Islet of Langerhans (tissue), 1 donor: ENCODE data around the gene NQO2.
"Not testable (repeated sequence)": the region's sequence is repeated elsewhere in the genome, so short reads cannot be mapped to it uniquely, and the experiment has no call there.

Source experiments
- FAIRE-seq: peaks from one replicate; lab custom pipeline; 2011; peaks lifted over from hg19 to GRCh38; lab: Jason Lieb, UNC

The NQO2 gene

DNA sequence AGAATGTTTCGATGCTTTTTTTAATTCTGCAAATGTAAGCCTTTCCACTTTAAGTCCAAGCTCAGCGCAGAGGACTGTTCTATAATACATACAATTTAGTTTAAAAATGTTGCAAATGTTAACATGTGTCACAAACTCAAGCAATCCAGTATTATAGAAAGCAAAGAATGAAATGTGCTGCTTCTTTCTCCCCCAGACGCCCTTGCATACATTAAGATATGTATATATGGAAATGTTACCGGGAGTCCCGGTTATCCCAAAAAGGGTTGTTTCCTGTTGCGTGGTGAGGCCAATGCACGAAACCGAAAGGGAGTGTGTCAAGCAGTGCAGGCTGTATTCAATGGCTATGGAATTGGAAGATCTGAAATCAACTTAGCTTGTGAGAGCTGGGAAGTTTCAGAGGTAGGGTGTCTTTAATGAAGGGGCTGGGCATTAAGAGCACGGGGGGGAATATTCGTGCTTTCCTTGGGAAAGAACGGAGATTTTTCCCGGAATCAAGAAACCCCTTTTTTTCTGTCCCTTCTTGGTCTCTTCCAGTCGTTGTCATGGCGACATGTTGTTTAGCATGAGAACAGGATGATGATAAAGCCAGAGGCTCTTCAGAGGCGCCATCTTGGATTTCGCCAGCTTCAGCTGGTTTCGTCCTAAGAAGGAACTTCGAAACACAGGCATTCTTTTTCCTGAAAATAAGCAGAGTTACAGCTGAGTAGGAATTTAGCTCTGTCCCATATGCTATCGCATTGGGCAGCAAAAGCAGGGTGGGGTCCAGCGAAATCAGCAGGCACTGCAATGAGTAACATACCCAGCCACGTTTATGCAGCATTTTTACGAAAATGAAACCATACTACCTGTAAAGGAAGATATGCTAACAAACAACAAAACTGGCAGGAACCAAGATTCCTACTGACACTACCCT is 10.1 kb upstream of the NQO2 start:
- FAIRE-seq = peak; percentile 90

DNA sequence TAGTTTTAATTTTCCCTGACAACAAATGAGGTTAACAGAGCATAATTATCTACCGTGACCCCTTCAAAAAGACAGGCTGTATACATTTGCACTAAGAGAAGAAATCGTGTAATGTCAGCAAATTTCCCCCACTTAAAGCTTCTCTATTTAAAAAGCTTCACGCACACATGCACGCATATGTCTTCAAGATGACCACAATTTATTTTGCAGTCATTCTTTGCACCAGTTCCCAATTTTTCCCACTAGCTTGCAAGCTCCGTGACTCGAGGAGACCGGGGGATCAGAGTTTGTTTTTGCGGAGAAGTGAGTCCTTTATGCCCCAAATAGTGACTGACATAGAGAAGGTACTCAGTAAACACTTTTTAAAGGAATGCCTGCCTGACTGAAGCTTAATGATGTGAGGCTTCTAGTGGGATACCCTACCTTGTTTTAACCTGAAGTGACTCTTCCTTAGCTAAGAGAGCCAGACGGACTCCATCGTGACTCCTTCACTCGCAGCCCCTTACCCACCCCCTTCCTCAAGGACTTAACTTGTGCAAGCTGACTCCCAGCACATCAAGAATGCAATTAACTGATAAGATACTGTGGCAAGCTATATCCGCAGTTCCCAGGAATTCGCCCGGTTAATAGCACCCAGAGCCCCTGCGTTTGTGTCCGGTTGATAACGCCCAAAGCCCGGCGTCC is 9.3 kb upstream of the NQO2 start:
- FAIRE-seq = no peak

- no peak for FAIRE-seq
Measured at GRCh38 chr6:2990932-2991506, 8.7 kb upstream of the NQO2 start.

DNA sequence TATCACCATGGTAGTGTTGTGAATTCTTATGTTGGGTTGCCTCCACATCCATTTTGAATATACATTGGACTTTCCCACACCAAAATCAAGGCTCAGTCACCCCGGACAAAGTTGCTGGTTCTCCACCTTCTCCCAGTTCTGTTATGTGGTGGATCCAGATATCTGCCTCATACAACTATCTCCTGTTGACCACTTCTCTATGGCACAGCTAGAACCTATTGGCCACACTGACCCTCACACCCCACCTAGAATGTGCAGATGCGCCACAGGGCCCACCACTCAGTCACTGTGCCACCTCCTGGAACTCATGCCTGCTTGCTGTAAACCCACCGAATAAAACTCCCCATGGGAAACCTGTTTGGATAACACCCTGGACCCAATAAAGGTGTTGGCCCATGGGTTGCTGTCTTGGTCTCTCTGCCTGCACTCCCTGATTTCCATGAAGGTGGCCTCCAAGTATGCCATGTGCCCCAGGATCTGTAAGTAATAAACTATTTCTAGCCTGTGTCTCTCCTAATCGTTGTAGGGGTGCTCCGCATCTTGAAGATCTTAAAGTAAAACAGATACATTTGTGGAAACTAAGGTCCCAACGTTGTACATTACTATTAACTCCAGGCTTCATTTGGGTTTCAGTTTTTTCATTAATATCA is 7.2 kb upstream of the NQO2 start:
- FAIRE-seq = no peak

DNA sequence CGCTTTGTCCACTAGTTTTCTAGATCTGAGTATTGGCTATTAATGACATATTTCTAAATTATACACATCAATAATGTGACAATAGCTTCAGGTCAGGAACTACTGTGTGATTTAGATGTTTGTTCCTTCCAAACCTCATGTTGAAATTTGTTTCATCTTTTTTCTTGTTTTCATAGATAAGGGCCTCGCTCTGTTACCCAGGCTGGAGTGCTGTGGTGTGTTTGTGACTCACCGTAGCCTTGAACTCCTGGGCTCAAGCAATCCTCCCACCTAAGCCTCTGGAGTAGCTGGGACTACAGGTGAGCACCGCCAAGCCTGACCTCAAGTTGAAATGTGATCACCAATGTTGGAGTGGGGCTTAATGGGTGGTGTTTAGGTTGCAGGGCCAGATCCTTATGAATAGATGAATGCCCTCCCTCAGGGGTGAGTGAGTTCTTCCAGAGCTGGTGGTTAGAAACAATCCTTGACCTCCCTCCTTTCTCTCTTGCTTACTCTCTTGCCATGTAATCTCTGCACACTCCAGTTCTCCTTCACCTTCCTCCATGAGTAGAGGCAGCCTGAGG is 5.9 kb upstream of the NQO2 start:
- FAIRE-seq = no peak

- peak; percentile 97 for FAIRE-seq
Measured at GRCh38 chr6:2998249-2998997, 1.3 kb upstream of the NQO2 start.

DNA sequence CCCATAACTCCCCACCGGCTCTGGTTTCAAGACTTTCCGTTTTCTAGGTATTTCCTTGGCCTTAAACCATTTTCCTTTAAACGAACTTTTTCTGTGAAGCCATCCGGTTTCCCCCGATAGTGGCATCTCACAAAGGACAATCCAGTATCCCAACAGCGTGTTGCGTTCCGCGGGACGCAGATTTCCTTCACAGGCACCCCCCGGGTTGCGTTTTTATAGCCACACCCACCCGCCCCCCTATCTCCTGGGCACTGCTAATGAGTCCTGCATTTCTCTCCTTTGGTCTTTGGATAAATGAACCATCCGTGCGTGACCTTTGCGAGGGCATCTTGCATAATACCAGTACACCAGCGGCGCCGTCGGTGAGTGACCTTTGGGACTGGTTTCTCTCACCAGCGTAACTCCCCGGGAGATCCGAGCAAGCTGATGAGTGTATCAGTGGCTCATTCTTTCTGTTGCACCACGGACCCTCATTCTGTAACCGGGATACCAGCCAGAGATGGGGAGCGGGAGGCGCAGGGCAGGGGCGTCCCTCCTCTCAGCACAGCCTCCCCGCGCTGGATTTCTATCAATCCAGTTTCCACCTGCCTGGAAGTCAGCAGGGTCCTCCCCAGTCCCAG is 586 bp upstream of the NQO2 start:
- FAIRE-seq = no peak

DNA sequence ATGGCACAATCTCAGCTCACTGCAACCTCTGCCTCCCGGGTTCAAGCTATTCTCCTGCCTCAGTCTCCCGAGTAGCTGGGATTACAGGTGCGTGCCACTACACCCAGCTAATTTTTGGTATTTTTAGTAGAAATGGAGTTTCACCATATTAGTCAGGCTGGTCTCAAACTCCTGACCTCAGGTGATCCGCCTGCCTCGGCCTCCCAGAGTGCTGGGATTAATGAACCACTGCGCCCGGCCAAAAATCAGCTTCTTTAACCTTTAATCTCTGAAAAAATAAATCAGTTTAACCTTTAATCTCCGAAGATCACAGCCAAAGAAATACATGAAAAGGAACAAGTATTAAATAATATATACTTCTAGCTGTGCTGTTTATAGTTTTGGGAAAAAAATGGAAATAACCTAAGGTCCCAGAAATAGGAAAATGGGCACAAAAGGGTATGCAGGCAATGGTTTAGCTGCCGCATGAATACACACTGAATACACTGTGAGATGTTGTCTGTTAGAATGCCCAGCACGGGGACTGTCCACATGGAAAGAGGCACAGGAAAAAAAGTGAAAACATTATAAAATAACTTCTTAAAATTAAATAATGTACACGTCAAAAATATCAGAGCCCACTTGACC is 1.6 kb downstream of the NQO2 start:
- no peak for FAIRE-seq

GRCh38 chr6:3001773-3002293 is 2.1 kb downstream of the NQO2 start:
- no peak for FAIRE-seq

GRCh38 chr6:3003226-3003625 is 3.5 kb downstream of the NQO2 start:
- FAIRE-seq = not testable (repeated sequence)

DNA sequence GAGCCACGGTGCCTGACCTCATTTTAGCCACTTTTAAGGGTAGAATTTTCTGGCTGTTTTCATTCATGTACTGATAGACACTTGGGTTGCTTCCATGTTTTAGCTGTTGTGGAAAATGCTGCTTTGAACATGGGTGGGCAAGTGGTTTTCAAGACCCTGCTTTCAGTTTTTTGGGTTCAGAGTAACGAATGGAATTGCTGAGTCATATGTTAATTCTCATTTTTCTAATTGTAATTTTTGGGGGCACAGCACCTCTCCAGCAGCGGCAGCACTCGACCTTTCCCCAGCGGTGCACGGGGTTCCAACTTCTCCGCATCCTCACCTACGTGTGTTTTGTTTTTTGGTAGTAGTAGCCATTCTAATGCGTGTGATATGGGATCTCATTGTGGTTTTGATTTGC is 5.4 kb downstream of the NQO2 start:
- no peak for FAIRE-seq

- FAIRE-seq = no peak
Measured at GRCh38 chr6:3005874-3006273, 6.2 kb downstream of the NQO2 start.

DNA sequence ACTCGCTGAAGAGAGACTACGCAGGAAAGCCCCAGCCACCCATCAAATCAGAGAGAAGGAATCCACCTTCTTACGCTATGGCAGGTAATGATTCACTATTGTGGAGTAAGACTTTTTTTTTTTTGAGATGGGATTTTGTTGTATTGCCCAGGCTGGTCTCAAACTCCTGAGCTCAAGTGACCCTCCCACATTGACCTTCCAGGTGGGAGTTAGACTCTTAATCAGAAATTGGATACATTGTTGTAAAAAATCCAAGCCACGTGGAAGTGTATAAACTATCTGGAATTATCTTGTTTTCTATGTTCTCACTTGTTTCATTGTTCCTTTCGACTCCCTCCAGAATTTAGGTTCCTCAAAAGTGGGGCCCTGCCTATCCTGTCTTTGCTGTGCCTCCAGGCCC is 6.8 kb downstream of the NQO2 start:
- FAIRE-seq = no peak

- FAIRE-seq = no peak
Measured at GRCh38 chr6:3007571-3007970, 7.9 kb downstream of the NQO2 start.

GRCh38 chr6:3008712-3009265 is 9.1 kb downstream of the NQO2 start:
- not testable (repeated sequence) for FAIRE-seq

- FAIRE-seq = no peak
Measured at GRCh38 chr6:3009930-3010329, 10.2 kb downstream of the NQO2 start.

- FAIRE-seq = no peak
Measured at GRCh38 chr6:3011158-3011557, 11.5 kb downstream of the NQO2 start.

GRCh38 chr6:3011592-3011991 is 11.9 kb downstream of the NQO2 start:
- no peak for FAIRE-seq

DNA sequence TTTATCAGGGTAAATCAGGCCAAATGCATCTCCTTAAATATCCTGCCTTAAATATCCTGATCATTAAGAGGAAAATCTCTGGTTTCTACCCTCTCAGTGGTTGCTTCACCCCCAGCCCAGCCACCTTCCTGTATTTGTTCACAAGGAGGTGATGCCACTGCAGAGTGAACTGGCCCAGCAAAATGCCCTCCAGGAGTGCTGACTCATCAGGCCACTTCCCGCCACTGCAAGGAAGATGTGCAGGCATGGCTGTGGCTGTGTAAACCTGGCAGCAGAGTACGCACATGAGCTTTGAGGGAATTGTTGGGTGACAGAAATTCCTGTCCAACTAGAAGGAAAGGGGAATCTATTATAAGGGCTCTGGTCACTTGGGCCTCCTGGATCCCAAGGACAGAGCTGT is 13.8 kb downstream of the NQO2 start:
- FAIRE-seq = no peak
